ENCODE data around the gene RAB3C.

DNA sequence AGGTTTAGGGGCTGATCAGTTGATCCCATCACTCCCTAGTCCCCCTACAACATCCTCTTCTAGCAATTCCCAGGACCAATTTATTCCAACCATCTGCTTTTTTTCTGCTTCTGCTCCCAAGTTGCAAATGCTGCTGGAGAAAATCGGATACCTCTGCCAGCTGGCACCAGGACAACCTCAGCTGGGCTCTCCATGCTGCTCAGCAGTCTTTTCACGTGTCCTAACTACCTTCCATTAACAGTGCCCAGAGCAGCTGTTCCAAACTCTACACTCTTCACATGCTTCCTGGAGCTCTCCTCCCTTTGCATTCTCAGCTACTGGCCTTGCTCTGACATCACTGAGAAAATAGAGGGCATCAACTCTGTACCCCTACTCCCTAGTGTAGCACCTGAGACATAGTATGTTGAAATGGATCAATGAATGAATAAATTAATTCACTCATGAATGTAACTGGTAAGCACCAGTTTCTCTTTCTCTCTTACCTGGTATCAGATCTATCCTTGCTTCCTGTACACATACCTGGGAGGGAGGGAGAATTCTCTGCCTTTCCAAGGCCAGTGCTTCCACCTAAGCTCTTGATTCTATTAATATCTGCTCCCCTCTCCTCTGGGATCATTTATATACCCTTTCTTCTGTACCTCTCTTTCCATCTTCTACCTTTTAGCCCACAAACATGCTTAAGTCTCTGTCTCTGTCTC, 191.0 kb downstream of the RAB3C start:
- no peak for TF ChIP-seq CTCF (IDR thresholded peaks at IDR 0.05)
- no peak for TF ChIP-seq EZH2 (IDR thresholded peaks at IDR 0.05)
- TF ChIP-seq EZH2phosphoT487 (IDR thresholded peaks at IDR 0.05) = no peak

All from neural progenitor cell (in vitro differentiated cells).